Neural progenitor cell (in vitro differentiated cells): Measurements from ENCODE around the gene KCNIP2.

Experiments
- CTCF ChIP-seq: fragments of 200-600 bp; sonication (generic); IDR thresholded peaks from 2 replicates; pipeline ENCODE4 v1.5.1; 2017; ENCODE audit warnings: antibody characterized with exemption, mild to moderate bottlenecking
- EZH2 ChIP-seq: fragments of 200-600 bp; sonication (generic); IDR thresholded peaks from 2 replicates; pipeline ENCODE4 v1.6.1; 2017; ENCODE audit warnings: antibody characterized with exemption, mild to moderate bottlenecking, moderate library complexity
- EZH2phosphoT487 ChIP-seq: fragments of 200-600 bp; sonication (generic); IDR thresholded peaks from 2 replicates; pipeline ENCODE4 v1.6.1; 2017; ENCODE audit warnings: antibody characterized with exemption

- TF ChIP-seq CTCF (no peak), EZH2phosphoT487 (no peak), EZH2 (no peak)
Measured at GRCh38 chr10:101793526-101793925, 50.1 kb downstream of the KCNIP2 start.
